ENCODE data around the gene GLCCI1.

The GLCCI1 gene

GRCh38 chr7:8051998-8052397, 83.4 kb downstream of the GLCCI1 start:
- Histone ChIP-seq H4K20me1 (ENCODE audit: low read depth, low read length) (no peaks in the 10 kb centered on the region), H3K4me2 (ENCODE audit: low read depth, low read length, poor library complexity, severe bottlenecking) (no peak overlapping the region), H3K4me3 (ENCODE audit: insufficient read depth, low read length, poor library complexity, severe bottlenecking) (no peak overlapping the region), H3K27me3 (ENCODE audit: low read length) (no peaks in the 10 kb centered on the region), H3F3A (ENCODE audit: insufficient read depth) (no peaks in the 10 kb centered on the region), H3K79me2 (ENCODE audit: insufficient read depth, low read length) (no peaks in the 10 kb centered on the region), H3K27ac (ENCODE audit: low read depth, low read length) (no peak overlapping the region), H3K9me2 (replicated peaks; ENCODE audit: insufficient read depth, low read length) (no peaks in the 10 kb centered on the region), H2AFZ (ENCODE audit: low read depth, low read length, severe bottlenecking) (no peak overlapping the region), H3K9me3 (ENCODE audit: insufficient read depth, low read length) (no peaks in the 10 kb centered on the region), H3K36me3 (ENCODE audit: low read length) (no peaks in the 10 kb centered on the region), H3K9ac (ENCODE audit: low read length) (no peak overlapping the region)
- TF ChIP-seq CTCF (IDR thresholded peaks at IDR 0.05; ENCODE audit: insufficient read depth, low read length, poor library complexity, severe bottlenecking) = no peak
- no peak for TF ChIP-seq EZH2phosphoT487 (conservative IDR thresholded peaks at IDR 0.05; ENCODE audit: low read length)

GRCh38 chr7:8052824-8053223, 84.2 kb downstream of the GLCCI1 start:
- no peak overlapping the region for H3K27ac ChIP-seq (ENCODE audit: low read depth, low read length)
- no peaks in the 10 kb centered on the region for H4K20me1 ChIP-seq (ENCODE audit: low read depth, low read length)
- no peaks in the 10 kb centered on the region for H3K79me2 ChIP-seq (ENCODE audit: insufficient read depth, low read length)
- no peaks in the 10 kb centered on the region for H3F3A ChIP-seq (ENCODE audit: insufficient read depth)
- no peak for TF ChIP-seq EZH2phosphoT487 (conservative IDR thresholded peaks at IDR 0.05; ENCODE audit: low read length)
- TF ChIP-seq CTCF (IDR thresholded peaks at IDR 0.05; ENCODE audit: insufficient read depth, low read length, poor library complexity, severe bottlenecking) = no peak
- H3K9me2 ChIP-seq (replicated peaks; ENCODE audit: insufficient read depth, low read length) = no peaks in the 10 kb centered on the region
- no peaks in the 10 kb centered on the region for H3K27me3 ChIP-seq (ENCODE audit: low read length)
- H3K36me3 ChIP-seq (ENCODE audit: low read length) = no peaks in the 10 kb centered on the region
- H2AFZ ChIP-seq (ENCODE audit: low read depth, low read length, severe bottlenecking) = no peak overlapping the region
- H3K9me3 ChIP-seq (ENCODE audit: insufficient read depth, low read length) = no peaks in the 10 kb centered on the region
- no peak overlapping the region for H3K4me2 ChIP-seq (ENCODE audit: low read depth, low read length, poor library complexity, severe bottlenecking)
- H3K4me3 ChIP-seq (ENCODE audit: insufficient read depth, low read length, poor library complexity, severe bottlenecking) = no peak overlapping the region
- H3K9ac ChIP-seq (ENCODE audit: low read length) = no peak overlapping the region

- Histone ChIP-seq H2AFZ (ENCODE audit: low read depth, low read length, severe bottlenecking) (no peak overlapping the region), H3K4me3 (ENCODE audit: insufficient read depth, low read length, poor library complexity, severe bottlenecking) (no peak overlapping the region), H4K20me1 (ENCODE audit: low read depth, low read length) (no peaks in the 10 kb centered on the region), H3K4me2 (ENCODE audit: low read depth, low read length, poor library complexity, severe bottlenecking) (no peak overlapping the region), H3K79me2 (ENCODE audit: insufficient read depth, low read length) (no peaks in the 10 kb centered on the region), H3K9ac (ENCODE audit: low read length) (no peak overlapping the region), H3K36me3 (ENCODE audit: low read length) (no peaks in the 10 kb centered on the region), H3K9me2 (replicated peaks; ENCODE audit: insufficient read depth, low read length) (no peaks in the 10 kb centered on the region), H3K9me3 (ENCODE audit: insufficient read depth, low read length) (no peaks in the 10 kb centered on the region), H3K27me3 (ENCODE audit: low read length) (no peaks in the 10 kb centered on the region), H3K27ac (ENCODE audit: low read depth, low read length) (no peak overlapping the region), H3F3A (ENCODE audit: insufficient read depth) (no peaks in the 10 kb centered on the region)
- TF ChIP-seq EZH2phosphoT487 (conservative IDR thresholded peaks at IDR 0.05; ENCODE audit: low read length) (no peak), CTCF (IDR thresholded peaks at IDR 0.05; ENCODE audit: insufficient read depth, low read length, poor library complexity, severe bottlenecking) (no peak)
Measured at GRCh38 chr7:8056439-8056838, 87.8 kb downstream of the GLCCI1 start.
